Suprapubic skin (tissue), 4 donors: ENCODE data around the gene ATG14. TPM values are rescaled to one million over a fixed set of nuclear protein-coding genes. Genes with fewer than 3 reads are reported as not detected.

Experiments
- DNase-seq, 2 donors: peaks; one replicate each; pipeline ENCODE4 v3.0.0-alpha.2; 2019; ENCODE audit warnings: low spot score in 2 of 2
- H3K27ac ChIP-seq: fragments of 200-600 bp; sonication (generic); one replicate; pipeline ENCODE4 v1.5.1; 2019
- H3K27me3 ChIP-seq: fragments of 200-600 bp; sonication (generic); one replicate; pipeline ENCODE4 v1.5.1; 2019
- H3K36me3 ChIP-seq: fragments of 200-600 bp; sonication (generic); one replicate; pipeline ENCODE4 v1.5.1; 2019
- H3K4me1 ChIP-seq: fragments of 200-600 bp; sonication (generic); one replicate; pipeline ENCODE4 v1.5.1; 2019
- H3K4me3 ChIP-seq: fragments of 200-600 bp; sonication (generic); one replicate; pipeline ENCODE4 v1.5.1; 2019; ENCODE audit warnings: mild to moderate bottlenecking
- H3K9me3 ChIP-seq: fragments of 200-600 bp; sonication (generic); one replicate; pipeline ENCODE4 v1.5.1; 2019
- CTCF ChIP-seq, 2 donors: fragments of 200-600 bp in 1 of 2; fragments of 450-650 bp in 1 of 2; sonication (generic) in 1 of 2; IDR thresholded peaks; one replicate each; pipeline ENCODE4 v1.5.1; 2016 to 2019; ENCODE audit warnings: antibody characterized with exemption in 2 of 2, mild to moderate bottlenecking in 1 of 2, moderate library complexity in 1 of 2
- EP300 ChIP-seq: sonication (generic); formaldehyde crosslinking; IDR thresholded peaks from one replicate; pipeline ENCODE4 v1.6.1; 2017; ENCODE audit warnings: antibody characterized with exemption
- POLR2A ChIP-seq, 2 donors: fragments of 450-650 bp; IDR thresholded peaks; one replicate each; pipeline ENCODE4 v1.6.1; 2017; ENCODE audit warnings: antibody characterized with exemption in 2 of 2, mild to moderate bottlenecking in 2 of 2, moderate library complexity in 2 of 2
- POLR2AphosphoS5 ChIP-seq, 3 donors: sonication (generic); formaldehyde crosslinking; IDR thresholded peaks; one replicate each; pipeline ENCODE4 v1.6.1; 2017; ENCODE audit warnings: antibody characterized with exemption in 3 of 3
- WGBS: methylation state at CpG from one replicate; pipeline ENCODE4 v1.1.5; 2018; 5-methylcytosine and 5-hydroxymethylcytosine counted together
- total RNA-seq, 4 donors: library from RNA; depleted of rRNA; stranded (reverse); fragments of >200 nt; gene quantifications; one replicate each; pipeline ENCODE4 v1.1.0, GENCODE V29; 2016

The ATG14 gene
- total RNA-seq, 4 donors from 2014 or later = 8.5 to 27.6 (median 14.8) TPM

GRCh38 chr14:55416866-55417265, 5.2 kb upstream of the ATG14 start:
- H3K36me3 ChIP-seq = no peaks in the 10 kb centered on the region
- no peak for DNase-seq
- H3K4me3 ChIP-seq = no peak overlapping the region
- peaks cover 13% of the 10 kb centered on the region for H3K4me1 ChIP-seq
- H3K27ac ChIP-seq = no peak overlapping the region
- no peak for TF ChIP-seq EP300
- TF ChIP-seq CTCF (IDR thresholded peaks at IDR 0.05) = peak in 1 of 2 donors; percentile 20
- H3K9me3 ChIP-seq = no peaks in the 10 kb centered on the region
- no peaks in the 10 kb centered on the region for H3K27me3 ChIP-seq
- WGBS = 52% methylated on average over 5 of the region's 5 CpGs

GRCh38 chr14:55414551-55414950, 2.9 kb upstream of the ATG14 start:
- no peak for DNase-seq
- Histone ChIP-seq H3K27me3 (no peaks in the 10 kb centered on the region), H3K4me3 (no peak overlapping the region), H3K36me3 (no peaks in the 10 kb centered on the region), H3K27ac (no peak overlapping the region), H3K9me3 (no peaks in the 10 kb centered on the region), H3K4me1 (peaks cover 29% of the 10 kb centered on the region)
- 76% methylated on average over 3 of the region's 3 CpGs for WGBS
- TF ChIP-seq EP300 = no peak
- no peak for TF ChIP-seq CTCF (IDR thresholded peaks at IDR 0.05)
- TF ChIP-seq POLR2AphosphoS5 (IDR thresholded peaks at IDR 0.05) = no peak
- no peak for TF ChIP-seq POLR2A (IDR thresholded peaks at IDR 0.05)

- no peaks in the 10 kb centered on the region for H3K9me3 ChIP-seq
- peak overlapping the region; percentile 87 for H3K27ac ChIP-seq
- H3K4me1 ChIP-seq = peaks cover 32% of the 10 kb centered on the region
- peak overlapping the region; percentile 97 for H3K4me3 ChIP-seq
- DNase-seq = no peak
- TF ChIP-seq EP300 (no peak), CTCF (IDR thresholded peaks at IDR 0.05) (no peak), POLR2A (IDR thresholded peaks at IDR 0.05) (no peak), POLR2AphosphoS5 (IDR thresholded peaks at IDR 0.05) (no peak)
- H3K36me3 ChIP-seq = no peaks in the 10 kb centered on the region
- 35% methylated on average over 5 of the region's 5 CpGs for WGBS
- H3K27me3 ChIP-seq = no peaks in the 10 kb centered on the region
Measured at GRCh38 chr14:55412676-55413075, 1.0 kb upstream of the ATG14 start.

- Histone ChIP-seq H3K9me3 (no peaks in the 10 kb centered on the region), H3K27ac (peak overlapping the region; percentile 87), H3K4me3 (peak overlapping the region; percentile 97), H3K36me3 (no peaks in the 10 kb centered on the region), H3K4me1 (peaks cover 32% of the 10 kb centered on the region), H3K27me3 (no peaks in the 10 kb centered on the region)
- TF ChIP-seq EP300 = no peak
- no peak for TF ChIP-seq POLR2A (IDR thresholded peaks at IDR 0.05)
- TF ChIP-seq POLR2AphosphoS5 (IDR thresholded peaks at IDR 0.05) = no peak
- no peak for TF ChIP-seq CTCF (IDR thresholded peaks at IDR 0.05)
- no peak for DNase-seq
- 8% methylated on average over 4 of the region's 4 CpGs for WGBS
Measured at GRCh38 chr14:55410876-55411275, 754 bp downstream of the ATG14 start.

GRCh38 chr14:55404173-55404854, 7.3 kb downstream of the ATG14 start:
- TF ChIP-seq POLR2AphosphoS5 (IDR thresholded peaks at IDR 0.05) = no peak
- no peak for TF ChIP-seq POLR2A (IDR thresholded peaks at IDR 0.05)
- no peak for TF ChIP-seq EP300
- no peak for TF ChIP-seq CTCF (IDR thresholded peaks at IDR 0.05)
- H3K27ac ChIP-seq = no peak overlapping the region
- 78% methylated on average over 5 of the region's 5 CpGs for WGBS
- no peak for DNase-seq
- H3K4me3 ChIP-seq = no peak overlapping the region
- H3K36me3 ChIP-seq = no peaks in the 10 kb centered on the region
- no peaks in the 10 kb centered on the region for H3K9me3 ChIP-seq
- peaks cover 6% of the 10 kb centered on the region for H3K4me1 ChIP-seq
- H3K27me3 ChIP-seq = no peaks in the 10 kb centered on the region
